ELF-1 (cell line): ENCODE results near the gene ABCC3.

Experiments
- DNase-seq: peaks from one replicate; pipeline ENCODE4 v3.0.0-alpha.2; 2016; ENCODE audit warnings: low read depth, low spot score

Gene ABCC3

GRCh38 chr17:50731575-50732460, 97.1 kb downstream of the ABCC3 start:
- DNase-seq, result no peak

GRCh38 chr17:50735287-50735686, 100.6 kb downstream of the ABCC3 start:
- no peak for DNase-seq

GRCh38 chr17:50737118-50737698, 102.5 kb downstream of the ABCC3 start:
- DNase-seq, result no peak

- DNase-seq, result no peak
Observed at GRCh38 chr17:50739098-50739497, 104.4 kb downstream of the ABCC3 start.
